DMS53 (cell line): ENCODE measurements around the gene KCNK17.

Experiments
- DNase-seq: peaks from one replicate; lab custom pipeline; 2025; lab: John Stamatoyannopoulos, UW

The KCNK17 gene

DNA sequence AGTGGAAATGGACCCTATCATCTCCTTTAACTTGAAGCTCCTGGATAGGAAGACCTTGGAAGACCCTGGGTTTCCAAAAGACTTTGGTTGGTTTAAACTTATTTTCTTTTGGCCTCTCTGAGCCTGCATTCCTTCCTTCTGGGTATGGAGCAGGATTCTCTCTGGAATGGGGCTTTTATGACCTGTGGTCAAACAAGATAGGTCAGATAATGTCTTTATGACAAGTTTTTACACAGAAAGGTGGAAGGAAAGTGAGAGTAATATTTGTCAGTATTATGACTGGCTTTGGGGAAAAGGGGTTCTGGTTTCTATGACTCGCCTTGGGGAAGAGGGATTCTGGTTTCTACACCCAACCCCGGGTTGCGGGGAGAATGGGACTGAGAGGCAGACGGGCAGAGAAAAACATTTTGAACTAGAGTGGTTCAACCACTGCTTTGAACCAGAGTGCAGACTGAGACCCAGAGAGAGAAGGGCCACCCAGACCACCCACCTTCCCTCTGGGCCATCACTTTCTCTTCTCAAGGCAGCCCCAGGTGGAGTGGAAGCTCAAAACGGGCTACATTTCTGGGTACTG is 47.4 kb downstream of the KCNK17 start:
- DNase-seq = no peak

DNA sequence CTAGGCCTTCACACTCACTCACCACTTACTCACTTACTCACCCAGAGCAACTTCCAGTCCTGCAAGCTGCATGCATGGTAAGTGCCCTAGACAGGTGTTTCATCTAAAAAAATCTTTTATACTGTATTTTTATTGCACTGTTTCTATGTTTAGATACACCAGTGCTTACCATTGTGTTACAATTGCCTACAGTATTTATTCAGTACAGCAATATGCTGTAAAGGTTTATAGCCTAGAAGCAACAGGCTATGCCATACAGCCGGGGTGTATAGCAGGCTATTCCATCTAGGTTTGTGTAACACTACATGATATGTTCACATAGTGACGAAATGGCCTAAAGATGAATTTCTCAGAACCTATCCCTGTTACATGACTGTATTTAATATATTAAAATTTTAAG is 47.8 kb downstream of the KCNK17 start:
- DNase-seq = peak; percentile 55

DNA sequence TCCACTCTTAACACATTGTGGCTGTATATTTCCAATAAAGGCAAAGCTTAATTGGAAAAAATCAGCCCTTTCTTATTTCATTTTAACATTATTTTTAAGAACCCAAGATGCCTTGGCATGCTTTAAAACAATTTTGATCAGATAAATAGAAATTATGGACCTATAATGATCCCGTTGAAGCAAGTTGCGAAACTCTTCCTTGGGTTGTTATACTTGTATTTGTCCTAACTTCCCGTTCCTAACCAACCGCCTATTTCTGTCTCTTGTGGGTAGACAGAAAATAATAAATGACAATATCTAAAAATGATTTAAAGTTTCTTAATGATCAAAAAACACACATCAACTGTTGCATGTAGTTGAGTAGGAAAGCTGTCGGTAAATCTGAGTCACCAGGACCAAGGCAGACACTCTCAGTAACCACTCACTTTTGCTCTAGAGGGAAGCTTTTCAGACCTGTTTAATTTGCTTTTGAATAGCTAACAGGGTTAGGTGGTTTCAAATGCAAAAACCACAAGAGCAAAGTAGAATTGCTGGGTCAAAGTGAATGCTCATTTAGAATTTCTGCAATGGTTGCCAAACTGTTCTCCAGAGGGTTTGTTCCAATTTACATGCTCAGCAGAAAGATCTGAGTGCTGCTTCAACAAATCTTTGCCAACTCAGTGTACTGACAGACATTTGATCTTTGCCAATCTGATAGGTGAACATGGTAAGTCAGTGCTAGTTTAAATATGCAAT is 50.7 kb downstream of the KCNK17 start:
- DNase-seq = no peak

DNA sequence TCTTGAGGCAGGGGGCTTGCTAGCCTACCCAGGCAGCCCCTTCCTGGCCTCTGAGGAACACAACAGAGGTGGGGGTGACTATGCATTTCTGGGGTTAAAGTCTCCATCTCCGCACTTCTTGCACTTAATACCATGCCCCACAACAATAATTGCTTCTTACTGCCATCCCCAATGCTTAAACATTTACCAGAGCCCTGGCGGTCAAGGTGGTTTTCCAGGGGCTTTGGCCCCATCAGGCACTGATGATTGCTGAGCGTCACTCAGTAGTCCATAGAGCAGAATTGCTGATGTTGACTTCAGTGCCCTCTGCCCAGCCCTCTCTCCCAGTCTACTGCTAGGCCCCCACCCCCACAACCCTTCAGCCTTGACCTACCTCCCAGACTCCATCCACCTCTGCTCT is 52.5 kb downstream of the KCNK17 start:
- DNase-seq = no peak

DNA sequence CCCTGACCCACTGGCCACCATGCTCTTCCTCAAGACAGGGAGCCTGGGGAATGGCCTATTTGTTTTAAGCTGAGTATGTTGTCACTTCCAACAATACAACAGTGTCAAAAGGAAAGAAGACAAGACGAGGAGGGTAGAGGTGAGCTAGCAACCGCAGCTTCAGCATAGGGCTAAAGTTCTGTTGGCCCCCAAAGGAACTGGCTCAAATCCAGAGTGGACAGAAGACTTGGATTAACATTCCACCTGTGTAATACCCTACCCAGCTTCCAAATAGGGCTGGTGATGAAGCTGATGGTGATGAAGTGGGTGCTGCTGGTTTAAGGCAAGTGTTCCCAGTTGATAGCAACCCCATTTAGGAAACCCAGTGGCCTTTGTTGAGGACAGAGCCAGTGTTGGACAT is 53.3 kb downstream of the KCNK17 start:
- no peak for DNase-seq

DNA sequence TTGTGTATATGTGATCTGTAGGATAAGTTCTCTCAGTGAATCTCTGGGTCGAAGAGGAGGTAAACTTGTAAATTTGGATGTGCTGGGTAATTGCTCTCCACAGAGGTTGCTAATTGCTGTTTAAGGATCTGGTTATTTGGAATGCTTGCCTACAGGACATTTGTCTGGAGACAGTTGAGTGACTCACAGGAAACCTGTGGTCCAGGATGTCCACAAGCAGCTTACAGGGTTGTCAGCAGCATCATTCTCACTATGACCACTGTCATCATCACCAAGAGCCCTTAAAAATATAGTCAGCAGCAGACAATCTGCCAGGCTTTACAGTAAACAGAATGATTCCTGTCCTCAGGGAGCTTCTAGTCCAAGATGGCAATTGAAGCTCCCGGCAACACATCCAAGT is 53.8 kb downstream of the KCNK17 start:
- no peak for DNase-seq

DNA sequence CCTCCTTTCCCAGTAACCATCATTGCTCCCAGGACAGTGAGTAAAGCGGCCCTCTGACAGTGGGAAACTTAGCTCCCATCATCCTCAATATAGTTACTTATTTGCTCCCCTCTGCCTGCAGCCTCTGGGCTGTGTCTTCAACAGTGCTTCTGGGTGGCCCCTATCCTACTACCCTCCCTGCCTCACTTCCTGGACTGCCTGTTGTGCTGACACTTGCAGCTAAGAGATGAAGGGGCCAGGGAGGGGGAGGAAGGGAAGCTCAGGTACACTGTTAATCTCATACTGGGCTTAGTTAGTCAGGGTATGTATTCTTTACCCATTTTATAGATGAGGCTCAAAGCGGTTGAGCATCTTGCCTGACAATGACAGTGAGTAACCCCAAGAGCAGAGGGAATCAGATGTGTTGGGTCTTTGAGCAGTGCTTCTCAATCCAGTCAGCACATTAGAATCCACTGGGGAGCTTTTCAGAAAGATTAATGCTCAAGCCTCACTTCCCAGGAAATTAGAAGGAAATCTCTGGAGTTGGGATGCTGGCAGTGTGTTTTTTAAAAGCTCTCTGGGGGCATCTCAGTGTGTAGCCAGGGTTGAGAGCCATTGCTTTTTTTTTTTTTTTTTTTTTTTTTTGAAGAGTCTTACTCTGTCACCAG is 57.8 kb downstream of the KCNK17 start:
- peak; percentile 14 for DNase-seq

DNA sequence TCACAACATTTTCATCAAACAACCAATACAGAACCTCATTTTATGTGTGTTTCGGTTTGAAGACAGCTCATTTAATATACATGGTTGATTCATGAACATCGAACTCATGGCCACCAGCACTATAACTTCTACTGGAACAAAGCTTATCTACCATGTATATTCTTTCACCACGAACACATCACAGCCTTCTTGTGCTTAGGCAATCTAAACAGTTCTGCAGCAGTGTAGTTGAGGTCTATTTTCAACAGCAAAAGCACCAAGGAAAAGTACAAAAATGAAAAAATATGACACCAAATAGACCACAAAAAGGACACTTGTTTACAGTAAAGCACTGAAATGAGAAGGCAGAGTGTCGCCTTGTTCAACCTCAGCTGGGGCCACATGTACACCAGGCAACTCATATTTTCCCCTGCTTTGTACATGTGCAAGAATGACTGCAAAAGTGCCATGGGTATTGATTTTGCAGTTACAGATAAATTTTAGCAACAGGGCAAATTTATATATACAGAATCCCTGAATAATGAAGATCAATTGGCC is 59.2 kb downstream of the KCNK17 start:
- no peak for DNase-seq

DNA sequence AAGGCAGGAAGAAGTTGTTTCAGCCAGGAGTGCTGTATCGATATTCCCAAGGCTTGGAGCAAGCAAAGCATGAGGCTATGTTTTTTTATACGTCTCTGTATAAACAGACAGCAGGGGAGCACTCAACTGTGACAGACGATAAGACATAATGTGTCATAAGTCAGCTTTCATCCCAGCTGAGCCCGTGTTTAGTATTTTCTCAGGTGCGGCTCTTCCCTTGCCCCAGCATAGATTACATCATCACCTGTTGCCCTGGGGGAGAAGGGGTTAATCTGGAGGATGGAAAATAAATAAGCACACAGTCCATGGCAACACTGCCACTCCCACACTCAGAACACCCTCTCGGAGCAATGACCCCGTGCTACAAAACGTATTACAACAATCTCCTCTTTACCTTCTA is 62.8 kb downstream of the KCNK17 start:
- peak; percentile 99 for DNase-seq

DNA sequence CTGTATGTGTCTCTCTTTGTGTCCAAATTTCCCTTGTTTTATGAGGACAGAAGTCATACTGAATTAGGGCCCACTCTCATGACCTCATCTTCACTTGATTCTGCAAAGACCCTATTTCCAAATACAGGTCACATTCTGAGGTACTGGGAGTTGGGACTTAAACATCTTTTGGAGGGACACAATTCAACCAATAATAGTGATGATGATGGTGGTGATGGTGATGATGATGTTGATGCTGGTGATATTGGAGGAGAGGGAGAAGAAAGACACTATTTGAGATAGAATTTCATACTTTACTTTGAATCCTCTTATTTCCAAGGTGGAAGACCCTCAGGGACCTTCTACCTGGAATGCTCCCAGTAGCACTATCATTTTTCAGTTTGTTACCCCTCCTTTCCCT is 63.7 kb downstream of the KCNK17 start:
- DNase-seq = no peak

DNA sequence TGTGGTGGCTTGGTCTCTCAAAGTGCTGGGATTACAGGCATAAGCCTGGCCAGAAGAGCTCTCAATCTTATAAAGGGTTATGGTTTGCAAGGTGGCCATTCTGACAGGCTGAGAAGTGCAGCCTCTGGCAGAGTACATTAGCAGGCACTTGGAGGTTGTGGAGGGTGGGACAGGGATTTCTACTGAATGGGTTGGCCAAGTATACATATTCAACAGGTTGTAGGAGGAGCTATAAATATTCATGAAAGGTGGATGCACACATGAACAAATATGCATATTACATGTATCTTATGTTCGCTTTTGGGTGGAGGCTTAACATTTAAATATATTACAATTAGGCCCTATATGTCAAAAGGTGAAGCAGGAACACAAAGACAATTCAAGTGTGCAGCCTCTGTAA is 64.9 kb downstream of the KCNK17 start:
- no peak for DNase-seq
